Upper lobe of left lung (tissue), 4 donors: ENCODE results near the gene UGCG.

Experiments
- EP300 ChIP-seq, 4 donors: sonication (generic); formaldehyde crosslinking; IDR thresholded peaks; one replicate each; pipeline ENCODE4 v1.5.1; 2017; ENCODE audit warnings: antibody characterized with exemption in 4 of 4, control low read depth in 2 of 4
- POLR2A ChIP-seq, 4 donors: fragments of 450-650 bp; IDR thresholded peaks; one replicate each; pipeline ENCODE4 v1.5.1; 2016 to 2017; ENCODE audit warnings: antibody characterized with exemption in 4 of 4, mild to moderate bottlenecking in 2 of 4
- POLR2AphosphoS5 ChIP-seq, 2 donors: sonication (generic); formaldehyde crosslinking; IDR thresholded peaks; one replicate each; pipeline ENCODE4 v1.5.1; 2017; ENCODE audit warnings: antibody characterized with exemption in 2 of 2
- TF ChIP-seq, protein P1 (sequence below), 6 experiments: fragments of 450-650 bp in 4 of 6; fragments of 200-600 bp in 2 of 6; sonication (generic) in 2 of 6; IDR thresholded peaks; one replicate each; pipeline ENCODE4 v1.5.1; 2016 to 2019; ENCODE audit warnings: antibody characterized with exemption in 6 of 6

GRCh38 chr9:111870774-111871498, 25.7 kb upstream of the UGCG start:
- TF ChIP-seq, protein P1, sequence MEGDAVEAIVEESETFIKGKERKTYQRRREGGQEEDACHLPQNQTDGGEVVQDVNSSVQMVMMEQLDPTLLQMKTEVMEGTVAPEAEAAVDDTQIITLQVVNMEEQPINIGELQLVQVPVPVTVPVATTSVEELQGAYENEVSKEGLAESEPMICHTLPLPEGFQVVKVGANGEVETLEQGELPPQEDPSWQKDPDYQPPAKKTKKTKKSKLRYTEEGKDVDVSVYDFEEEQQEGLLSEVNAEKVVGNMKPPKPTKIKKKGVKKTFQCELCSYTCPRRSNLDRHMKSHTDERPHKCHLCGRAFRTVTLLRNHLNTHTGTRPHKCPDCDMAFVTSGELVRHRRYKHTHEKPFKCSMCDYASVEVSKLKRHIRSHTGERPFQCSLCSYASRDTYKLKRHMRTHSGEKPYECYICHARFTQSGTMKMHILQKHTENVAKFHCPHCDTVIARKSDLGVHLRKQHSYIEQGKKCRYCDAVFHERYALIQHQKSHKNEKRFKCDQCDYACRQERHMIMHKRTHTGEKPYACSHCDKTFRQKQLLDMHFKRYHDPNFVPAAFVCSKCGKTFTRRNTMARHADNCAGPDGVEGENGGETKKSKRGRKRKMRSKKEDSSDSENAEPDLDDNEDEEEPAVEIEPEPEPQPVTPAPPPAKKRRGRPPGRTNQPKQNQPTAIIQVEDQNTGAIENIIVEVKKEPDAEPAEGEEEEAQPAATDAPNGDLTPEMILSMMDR (IDR thresholded peaks at IDR 0.05): no peak
- TF ChIP-seq POLR2A (IDR thresholded peaks at IDR 0.05) (no peak), POLR2AphosphoS5 (IDR thresholded peaks at IDR 0.05) (no peak), EP300 (IDR thresholded peaks at IDR 0.05) (no peak)
